HG03060 (cell line): ENCODE measurements around the gene TOMM7.
"Not testable (repeated sequence)": the region's sequence is repeated elsewhere in the genome, so short reads cannot be mapped to it uniquely, and the experiment has no call there.

Source experiments
- ATAC-seq: cut with Tn5 transposase; IDR thresholded peaks from one replicate; pipeline ENCODE4 v1.9.1; 2021; ENCODE audit warnings: low read depth, moderate number of reproducible peaks; ENCODE audit not compliant: unreplicated experiment

TOMM7 gene

DNA sequence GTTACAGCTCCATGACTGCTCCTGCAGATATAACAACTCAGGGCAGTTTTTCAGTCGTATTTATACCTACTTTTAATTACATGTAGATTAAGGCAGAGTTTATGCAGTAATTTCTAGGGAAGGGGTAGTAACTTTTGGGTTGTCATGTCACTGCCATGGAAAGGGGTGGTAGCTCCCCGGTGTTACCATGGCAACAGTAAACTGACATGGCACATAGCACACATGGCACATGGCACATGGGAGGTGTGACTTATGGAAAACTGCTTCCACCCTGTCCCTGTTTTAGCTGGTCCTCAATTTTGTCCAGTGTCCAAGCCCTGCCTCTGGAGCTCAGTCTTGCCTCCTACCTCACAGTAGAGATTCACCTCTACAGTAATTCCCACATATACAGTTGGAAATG lies 3.9 kb upstream of the TOMM7 start:
- no peak for ATAC-seq

DNA sequence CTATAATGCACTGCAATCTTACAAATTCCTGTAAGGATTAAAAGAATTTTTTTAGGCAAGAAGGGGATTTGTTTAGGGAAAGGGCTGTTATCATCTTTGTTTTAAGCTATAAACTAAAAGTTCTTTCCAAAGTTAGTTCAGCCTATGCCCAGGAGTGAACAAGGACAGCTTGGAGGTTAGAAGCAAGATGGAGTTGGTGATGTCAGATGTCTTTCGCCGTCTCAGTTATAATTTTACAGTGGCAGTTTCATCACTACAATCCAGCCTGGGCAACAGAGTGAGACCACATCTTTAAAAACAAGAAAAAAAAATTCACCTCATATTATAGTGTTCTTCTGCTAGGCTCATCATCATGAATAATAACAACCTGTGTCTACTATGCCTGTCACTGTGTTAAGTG lies 2.1 kb upstream of the TOMM7 start:
- no peak for ATAC-seq

DNA sequence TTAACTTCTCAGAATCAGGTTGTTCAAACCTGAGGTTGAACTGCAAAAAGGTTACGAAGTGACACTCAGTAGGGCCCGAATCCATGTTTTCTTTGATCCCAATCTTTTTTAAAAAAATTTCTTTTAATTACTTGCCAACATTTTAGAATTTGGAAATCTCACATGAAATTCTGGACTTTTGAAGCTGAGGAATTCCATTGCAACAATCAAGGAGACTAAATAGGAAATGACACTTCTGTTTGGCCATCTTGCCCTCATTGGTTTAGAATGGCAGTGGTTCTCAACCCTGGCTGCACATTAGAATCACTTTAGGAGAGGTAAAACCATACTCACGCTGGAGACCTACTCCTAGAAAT lies 471 bp upstream of the TOMM7 start:
- ATAC-seq: no peak

DNA sequence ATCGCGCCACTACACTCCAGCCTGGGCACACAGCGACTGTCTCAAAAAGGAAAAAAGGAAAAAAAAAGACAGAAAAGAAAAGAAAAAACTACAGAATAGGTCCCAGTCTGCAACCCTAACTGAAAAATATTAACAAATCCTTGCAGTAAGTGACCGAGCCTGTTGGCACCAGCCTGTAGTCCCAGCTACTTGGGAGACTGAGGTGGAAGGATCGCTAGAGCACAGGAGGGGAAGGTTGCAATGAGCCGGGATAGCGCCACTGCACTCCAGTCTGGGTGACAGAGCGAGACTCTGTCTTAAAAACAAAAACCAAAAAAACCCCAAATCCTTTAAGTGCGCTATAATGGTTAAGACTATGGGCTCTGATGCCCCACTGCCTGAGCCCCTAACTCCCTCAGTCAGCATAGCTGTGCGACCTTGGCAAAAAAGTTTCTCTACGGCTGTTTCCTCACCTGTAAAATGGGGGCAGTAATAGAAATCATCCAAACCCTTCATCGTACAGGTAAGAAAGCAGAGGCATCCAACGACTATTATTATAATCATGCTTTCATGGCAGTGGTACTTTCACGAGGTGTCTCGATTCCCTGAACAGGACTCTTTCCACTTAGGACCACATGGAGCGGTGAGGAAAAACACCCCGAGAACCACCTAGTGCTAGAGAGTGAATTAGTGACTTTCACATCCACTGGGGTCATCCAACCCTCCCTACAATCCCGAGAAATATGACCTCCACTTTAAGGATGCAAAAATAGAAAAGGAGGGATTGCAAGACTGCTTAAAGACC lies 755 bp downstream of the TOMM7 start:
- no peak for ATAC-seq

DNA sequence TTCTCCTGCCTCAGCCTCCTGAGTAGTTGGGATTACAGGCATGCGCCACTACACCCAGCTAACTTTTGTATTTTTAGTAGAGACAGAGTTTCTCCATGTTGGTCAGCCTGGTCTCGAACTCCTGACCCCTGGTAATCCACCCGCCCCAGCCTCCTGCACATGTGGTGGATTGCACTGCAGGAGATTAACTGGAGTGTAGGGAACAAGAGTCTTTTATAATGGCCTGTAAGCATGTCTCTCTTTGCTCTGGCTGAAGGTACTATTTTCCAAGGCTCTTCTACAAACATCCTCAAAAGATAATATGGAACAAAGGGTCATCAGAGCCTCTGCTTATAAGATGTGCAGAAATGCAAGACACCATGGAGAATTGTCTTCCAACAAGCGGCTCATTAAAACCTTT lies 3.2 kb downstream of the TOMM7 start:
- ATAC-seq: no peak

DNA sequence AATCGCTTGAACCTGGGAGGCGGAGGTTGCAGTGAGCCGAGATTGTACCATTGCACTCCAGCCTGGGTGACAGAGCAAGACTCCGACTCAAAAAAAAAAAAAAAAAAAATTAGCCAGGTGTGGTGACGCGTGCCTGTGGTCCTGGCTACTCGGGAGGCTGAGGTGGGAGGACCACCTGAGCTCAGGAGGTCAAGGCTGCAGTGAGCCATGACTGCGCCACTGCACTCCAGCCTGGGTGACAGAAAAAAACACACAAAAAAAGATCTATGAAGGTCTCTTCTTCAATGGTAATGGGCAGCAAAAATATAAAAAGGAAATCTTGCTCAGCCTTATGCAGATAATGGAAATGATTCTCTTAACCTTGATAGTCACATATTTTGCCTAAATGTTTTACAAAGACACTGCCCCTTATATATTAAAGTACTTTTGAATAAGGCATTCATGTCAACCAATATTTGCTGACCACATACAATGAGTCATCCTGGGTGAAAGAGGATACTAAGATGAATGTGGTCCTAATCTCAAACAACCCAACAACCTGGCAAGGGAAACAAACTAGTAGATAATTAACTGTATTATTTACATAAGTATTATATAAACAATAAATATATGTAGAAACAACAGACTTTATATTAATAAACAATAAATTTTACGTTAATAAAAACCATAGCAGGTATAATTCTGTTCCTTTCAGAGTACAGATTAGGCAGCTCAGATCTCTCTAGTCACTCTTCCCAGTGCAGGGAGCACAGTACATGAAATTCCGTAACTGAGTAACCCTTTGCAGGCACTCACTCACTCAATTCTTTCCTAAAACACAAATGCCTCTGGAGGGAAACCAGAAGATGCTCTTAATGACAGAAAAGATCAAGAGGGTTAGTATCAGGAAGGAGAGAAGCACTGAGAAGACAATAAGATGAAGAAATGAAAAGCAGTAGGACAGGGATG lies 8.1 kb downstream of the TOMM7 start:
- no peak for ATAC-seq

DNA sequence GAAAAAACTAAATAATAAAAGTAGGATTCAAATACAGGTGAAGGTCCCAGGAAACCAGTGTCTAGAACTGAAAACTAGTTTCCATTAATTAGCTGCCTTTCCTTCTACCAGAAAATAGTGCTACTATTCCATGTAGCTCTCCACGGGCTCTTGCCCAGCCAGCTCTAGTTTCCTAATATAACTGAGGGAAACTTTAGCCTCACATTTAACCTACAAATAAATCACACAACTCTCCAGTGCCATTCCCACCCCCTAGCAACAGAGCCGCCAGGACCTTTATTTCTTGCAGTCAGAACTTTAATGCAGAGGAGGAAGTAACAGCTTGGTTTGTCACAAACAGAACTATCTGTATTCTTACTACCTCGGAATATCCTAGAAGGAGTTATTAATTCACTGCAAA lies 10.3 kb downstream of the TOMM7 start:
- ATAC-seq: no peak

DNA sequence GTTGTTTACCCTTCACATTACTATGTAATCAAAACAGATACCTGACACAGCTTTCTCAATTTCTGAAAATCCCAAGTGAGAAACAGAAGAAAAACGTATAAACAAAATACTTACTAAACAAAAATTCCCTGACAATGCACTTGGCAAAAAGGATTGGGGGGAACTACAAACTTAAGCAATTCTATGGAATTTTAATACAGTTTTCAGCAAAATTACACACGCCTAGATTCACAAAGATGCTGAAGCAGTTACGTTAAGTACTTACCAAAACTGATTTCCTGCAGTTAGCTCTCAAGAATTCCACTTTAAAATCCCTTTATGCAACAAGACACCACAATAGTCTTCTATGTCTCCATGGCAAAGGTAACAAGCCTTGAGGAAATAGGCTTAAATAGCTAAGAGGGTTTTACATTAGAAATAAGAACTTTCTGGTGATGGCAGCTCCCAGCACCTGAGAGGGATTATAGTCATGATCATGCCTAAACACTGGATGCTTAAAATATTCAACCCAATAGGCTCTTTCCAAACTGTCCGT lies 10.8 kb downstream of the TOMM7 start:
- no peak for ATAC-seq

DNA sequence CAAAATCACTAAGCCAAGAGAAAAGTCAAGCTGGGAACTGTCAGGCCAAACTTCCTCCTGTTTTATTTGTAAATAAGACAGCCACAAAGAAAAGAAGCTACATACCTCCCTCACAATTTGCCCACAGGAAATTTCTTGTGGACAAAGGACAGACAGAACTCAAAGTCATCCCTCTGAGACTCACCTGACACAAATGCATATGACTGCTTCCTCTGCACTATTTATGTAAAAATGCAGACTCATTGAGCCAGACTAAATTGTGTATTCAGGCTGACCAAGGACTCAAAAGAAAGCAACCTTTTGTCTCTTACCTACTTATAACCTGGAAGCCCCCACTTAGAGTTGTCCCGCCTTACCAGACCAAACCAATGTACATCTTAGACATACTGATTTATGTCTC lies 11.8 kb downstream of the TOMM7 start:
- ATAC-seq: no peak

DNA sequence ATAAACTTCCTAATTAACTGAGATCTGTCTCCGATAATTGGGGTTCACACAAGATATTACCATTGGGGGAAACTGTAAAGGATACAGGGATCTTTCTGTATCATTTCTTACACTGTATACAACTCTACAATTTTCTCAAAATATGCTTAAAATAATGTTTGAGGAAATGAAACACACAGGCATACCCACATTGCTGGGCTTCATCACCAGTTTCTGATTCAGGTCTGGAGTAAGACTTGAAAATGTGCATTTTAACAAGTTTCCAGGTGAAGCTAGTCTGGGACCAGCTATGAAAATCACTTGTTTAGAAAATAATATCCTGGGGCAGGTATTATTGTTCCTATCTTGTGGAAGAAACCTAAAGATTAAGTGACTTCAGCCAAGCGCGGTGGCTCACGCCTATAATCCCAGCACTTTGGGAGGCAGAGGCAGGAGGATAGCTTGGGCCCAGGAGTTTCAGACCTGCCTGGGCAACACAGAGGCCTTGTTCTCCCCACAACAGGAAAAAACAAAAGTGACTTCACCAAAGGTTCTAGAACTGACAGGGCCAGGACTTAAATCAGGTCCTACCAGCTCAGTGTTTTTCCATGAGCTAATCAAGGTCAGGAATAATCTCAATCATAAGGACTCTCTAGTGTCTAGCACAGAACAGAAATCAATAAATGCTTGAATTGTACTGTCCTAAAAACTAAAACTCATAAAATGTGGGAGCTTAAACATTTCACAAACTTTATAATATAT lies 12.6 kb downstream of the TOMM7 start:
- ATAC-seq: no peak

DNA sequence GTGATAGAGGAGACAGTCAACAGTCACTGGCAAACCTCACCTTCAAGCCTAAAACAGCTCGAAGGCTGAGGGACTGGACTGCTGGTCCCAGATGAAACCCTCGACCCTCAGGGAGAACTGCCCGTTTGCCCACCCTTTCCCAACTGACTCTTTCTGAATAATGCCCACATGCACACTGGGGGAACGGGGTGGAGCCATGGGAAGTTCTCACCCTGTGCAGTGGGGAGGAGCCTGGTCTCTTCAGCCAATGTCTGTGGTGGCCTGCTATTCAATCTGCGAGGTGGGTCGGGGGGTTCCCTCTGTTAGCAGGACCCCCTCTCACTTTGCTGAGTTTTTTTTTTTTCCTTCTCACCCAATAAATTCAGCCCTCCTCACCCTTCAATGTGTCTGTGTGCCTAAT lies 14.5 kb downstream of the TOMM7 start:
- no peak for ATAC-seq

DNA sequence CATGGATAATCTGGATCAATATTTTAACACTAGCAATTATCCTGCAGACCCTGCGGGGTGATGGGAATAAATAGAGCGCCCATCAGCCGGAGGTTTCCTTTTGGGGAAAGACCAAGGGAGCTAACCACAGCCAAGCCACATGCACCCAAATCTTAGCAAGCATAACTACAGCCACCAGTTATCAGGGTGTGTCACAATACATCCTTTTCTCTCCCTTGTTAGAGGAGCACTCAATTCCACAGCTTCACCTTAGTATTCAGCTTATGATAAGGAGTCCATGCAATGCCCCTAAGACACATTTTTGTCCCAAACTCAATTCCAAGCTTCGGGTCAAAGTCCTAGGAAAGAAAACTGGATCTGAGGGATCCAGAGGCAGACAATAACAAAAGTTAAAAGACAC lies 15.9 kb downstream of the TOMM7 start:
- ATAC-seq: no peak

DNA sequence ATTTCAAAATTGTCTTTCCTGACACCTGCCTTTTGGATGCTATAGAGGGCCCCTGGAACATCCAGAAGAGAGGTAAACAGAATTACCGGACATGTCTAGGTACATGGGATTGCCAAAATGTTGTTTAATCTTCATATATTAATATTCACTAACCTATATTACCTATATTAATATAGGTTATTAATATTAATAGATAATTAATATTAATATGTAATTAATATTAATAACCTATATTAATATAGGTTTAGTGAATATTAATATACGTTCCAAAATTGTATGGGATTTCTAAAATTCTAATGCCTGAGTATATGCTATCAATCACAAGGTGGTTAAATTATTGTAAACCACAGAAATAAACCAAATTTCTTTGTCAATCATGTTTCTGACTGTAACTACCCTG lies 17.4 kb downstream of the TOMM7 start:
- no peak for ATAC-seq

DNA sequence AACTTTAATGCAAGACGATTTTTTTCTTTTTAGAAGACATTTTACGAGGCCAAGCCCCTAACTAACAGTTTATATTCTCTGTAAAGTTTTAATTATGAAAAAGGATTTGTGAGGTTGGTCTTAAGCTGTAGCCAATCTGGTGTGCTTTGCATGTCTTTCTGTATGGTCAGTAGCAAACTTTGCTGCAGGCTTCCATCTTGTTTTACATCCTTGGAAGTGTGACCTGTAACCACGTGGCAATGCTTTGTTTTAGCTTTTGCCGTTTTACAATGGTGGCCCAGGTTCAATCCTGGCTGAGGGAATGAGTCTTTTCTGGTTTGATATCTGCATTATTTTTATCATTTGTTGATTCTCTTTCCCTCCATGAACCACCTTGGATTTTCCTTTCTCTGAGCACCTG lies 19.8 kb downstream of the TOMM7 start:
- not testable (repeated sequence) for ATAC-seq

DNA sequence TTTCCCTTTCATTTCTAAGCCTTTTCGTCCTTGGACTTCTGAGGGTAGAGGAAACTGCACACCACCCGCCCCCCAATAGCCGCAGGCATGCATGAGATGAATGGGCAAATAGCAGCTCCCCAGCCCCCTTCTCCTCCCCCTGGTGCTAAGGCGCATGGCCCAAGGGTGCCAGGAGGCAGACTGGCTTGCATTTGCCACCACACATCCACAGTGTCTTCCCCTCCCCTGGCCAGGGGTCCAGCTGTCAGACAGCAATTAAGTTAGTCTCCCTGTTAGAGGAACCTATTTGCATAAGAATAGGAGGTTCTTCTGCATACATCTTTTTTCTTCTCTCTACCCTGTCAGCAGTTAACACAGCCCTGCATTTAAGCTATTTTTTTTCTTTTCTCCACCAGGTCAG lies 20.2 kb downstream of the TOMM7 start:
- ATAC-seq: no peak

DNA sequence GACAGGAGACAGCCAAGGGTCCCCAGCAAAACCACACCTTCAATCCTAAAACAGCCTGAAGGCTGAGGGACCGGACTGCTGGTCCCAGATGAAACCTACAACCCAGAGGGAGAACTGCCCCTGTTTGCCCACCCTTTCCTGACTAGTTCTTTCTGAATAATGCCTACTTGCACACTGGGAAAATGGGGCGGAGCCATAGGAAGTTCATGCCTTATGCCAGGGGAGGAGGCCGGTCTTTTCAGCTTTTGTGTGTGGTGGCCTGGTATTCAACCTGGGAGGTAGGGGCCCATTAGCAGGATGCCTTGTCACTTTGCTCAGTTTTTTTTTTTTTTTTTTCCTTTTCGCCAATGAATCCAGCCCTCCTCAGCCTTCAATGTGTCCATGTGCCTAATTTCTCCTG lies 20.7 kb downstream of the TOMM7 start:
- ATAC-seq: no peak

DNA sequence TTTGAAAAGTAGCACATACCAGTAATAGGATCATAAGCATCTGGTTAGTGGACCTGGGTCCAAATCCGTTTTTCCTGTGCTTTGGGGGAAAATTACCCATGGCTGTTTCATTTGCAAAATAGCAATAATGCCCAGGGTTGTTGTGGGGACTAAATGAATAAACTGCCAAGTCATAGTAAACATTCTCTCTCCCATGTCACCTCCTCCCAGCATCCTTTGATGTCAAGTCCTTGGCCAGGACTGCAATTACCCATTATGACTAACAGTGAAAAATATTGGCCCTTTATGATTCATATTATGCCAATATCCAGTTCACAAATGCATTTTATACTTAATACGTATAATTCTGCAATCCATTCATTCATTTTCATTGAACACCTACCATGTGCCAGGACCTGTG lies 23.0 kb downstream of the TOMM7 start:
- ATAC-seq: no peak

DNA sequence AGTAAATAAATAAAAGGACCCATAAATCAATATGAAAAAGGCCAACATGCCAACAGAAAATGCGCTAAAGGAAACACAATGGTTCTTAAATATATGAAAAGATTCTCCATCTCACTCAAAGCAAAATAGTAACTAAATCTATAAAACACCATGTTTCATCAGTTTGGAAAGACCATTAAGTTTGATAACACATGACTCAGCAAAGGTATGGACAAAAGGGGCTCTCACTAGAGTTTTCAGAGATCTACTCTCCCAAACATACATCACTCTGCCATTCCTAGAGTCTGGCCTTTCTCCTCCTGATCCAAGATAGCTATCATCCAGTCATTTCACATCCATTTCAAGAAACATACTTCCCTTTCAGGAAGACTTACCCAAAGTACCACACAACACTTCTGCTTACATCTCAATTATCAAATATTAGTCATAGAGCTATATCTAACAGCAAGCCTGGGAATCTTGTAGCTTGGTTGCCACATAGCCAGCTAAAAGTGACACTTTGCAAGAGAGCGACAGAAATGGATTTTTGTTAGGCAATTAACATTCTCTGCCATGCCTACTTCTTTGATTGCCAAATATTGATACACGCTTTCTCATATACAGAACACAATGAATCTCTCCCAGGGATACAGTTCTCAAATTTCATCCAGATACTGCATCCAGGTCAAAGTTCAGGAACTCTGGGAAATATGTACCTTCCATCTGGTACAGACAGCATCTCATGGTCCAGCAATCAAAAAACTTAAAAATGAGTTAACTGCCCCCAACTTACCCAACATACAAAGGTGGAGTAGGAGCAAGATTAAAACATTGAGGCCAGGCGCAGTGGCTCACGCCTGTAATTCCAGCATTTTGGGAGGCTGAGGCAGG lies 28.8 kb downstream of the TOMM7 start:
- ATAC-seq: no peak

DNA sequence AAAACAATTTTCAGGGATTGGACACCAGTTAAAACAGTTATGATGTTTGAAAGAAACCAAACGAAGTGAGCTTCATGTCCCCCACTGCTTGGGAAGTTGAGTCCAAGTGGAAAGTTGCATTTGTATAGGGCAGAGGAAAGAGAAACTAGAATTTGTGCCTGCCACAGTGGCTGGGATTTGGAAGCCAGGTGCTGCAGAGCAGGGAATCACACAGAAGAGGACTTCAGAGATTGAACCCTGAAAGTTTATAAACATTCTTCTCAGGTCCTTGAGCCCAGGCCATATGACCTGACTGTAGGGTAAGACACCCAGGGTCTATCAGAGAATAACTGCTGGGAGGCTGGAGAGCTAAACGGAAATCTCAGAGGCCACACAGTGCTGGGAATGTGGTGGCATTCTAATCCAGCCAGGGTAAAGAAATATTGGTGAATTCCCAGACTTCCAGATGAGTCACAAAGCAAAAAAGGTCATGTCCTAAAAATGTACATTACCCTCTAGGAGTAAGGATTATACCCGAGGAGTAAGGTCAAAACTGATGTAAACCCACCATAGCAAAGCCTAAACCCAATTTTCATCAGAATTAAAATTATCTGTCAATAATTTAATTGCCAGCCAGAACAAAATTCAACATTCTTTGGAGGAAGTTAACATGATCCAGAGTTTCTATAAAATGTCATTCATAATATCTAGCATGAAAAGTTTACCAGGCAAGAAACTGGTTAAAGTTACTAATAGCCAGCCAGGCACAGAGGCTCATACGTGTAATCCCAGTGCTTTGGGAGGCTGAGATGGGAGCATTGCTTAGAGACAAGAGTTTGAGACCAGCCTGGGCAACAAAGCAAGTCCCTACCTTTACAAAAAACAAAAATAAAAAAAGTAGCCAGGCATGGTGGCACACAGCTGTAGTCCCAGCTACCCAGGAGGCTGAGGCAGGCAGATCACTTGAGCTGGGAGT lies 31.2 kb downstream of the TOMM7 start:
- no peak for ATAC-seq
